Upper lobe of right lung (tissue), 1 donor: ENCODE results near the gene KCNAB2. TPM values are rescaled to one million over a fixed set of nuclear protein-coding genes. Genes with fewer than 3 reads are reported as not detected.

ENCODE experiments used
- ATAC-seq: fragments of 200-7000 bp; cut with Tn5 transposase; one replicate; pipeline ENCODE4 v1.9.1; 2020; ENCODE audit warnings: mild to moderate bottlenecking, moderate library complexity
- DNase-seq: peaks from one replicate; pipeline ENCODE4 v3.0.0-alpha.2; 2020
- H3K27ac ChIP-seq: fragments of 200-600 bp; one replicate; pipeline ENCODE4 v1.8.0; 2022
- H3K27me3 ChIP-seq: fragments of 200-600 bp; one replicate; pipeline ENCODE4 v1.8.0; 2022; ENCODE audit warnings: mild to moderate bottlenecking
- H3K36me3 ChIP-seq: fragments of 200-600 bp; one replicate; pipeline ENCODE4 v1.8.0; 2022
- H3K4me1 ChIP-seq: fragments of 200-600 bp; one replicate; pipeline ENCODE4 v1.8.0; 2022
- H3K4me3 ChIP-seq: fragments of 200-600 bp; one replicate; pipeline ENCODE4 v1.8.0; 2022; ENCODE audit warnings: mild to moderate bottlenecking
- H3K9me3 ChIP-seq: fragments of 200-600 bp; one replicate; pipeline ENCODE4 v1.8.0; 2022
- intact Hi-C: fragments of 100-400 bp; cut with DNase I; formaldehyde crosslinking; loops from one replicate; pipeline ENCODE4 v1.11.0; 2022
- total RNA-seq: library from RNA; stranded (reverse); fragmentation: NEBNext Ultra II Directional; extraction: Animal tissue kit (Norgen Biotek cat#: 25700); gene quantifications from one replicate; pipeline ENCODE4 v1.2.1, GENCODE V29; 2021
- TF ChIP-seq, protein P1 (sequence below): fragments of 200-600 bp; IDR thresholded peaks from one replicate; pipeline ENCODE4 v1.8.0; 2022; ENCODE audit warnings: antibody characterized with exemption
- donor health status: DM: no; HTN: yes; CAD: no; lungs with severe emphysema.

KCNAB2 gene
- total RNA-seq, 1 donor from 2014 or later = 60.4 TPM

DNA sequence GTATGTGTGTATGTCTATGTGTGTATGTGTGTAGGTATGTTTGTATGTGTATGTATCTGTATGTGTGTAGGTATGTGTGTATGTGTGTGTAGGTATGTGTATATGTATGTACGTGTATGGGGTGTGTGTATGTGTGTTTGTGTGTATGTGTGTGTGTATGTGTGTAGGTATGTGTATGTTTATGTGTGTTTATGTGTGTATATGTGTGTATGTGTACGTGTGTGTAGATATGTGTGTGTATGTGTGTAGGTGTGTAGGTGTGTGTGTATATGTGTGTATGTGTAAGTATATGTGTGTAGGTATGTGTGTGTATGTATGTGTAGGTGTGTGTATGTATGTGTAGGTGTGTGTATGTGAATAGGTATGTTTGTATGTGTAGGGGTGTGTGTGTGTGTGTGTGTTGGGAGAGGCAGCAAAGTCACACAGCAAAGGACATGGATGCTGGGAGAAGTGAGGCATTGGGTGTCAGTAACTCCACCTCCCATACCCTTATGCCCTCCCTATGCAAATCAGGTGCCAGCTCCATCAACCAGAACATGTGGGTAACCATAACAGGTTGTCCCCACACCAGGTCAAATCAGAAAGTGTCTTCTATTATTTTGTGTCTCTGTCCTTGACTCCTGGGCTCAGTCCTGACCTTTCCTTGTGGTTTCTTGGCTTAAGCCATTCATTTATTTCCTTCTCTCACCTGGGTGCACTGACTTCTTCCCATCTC lies 15.0 kb upstream of the KCNAB2 start:
- TF ChIP-seq, protein P1, sequence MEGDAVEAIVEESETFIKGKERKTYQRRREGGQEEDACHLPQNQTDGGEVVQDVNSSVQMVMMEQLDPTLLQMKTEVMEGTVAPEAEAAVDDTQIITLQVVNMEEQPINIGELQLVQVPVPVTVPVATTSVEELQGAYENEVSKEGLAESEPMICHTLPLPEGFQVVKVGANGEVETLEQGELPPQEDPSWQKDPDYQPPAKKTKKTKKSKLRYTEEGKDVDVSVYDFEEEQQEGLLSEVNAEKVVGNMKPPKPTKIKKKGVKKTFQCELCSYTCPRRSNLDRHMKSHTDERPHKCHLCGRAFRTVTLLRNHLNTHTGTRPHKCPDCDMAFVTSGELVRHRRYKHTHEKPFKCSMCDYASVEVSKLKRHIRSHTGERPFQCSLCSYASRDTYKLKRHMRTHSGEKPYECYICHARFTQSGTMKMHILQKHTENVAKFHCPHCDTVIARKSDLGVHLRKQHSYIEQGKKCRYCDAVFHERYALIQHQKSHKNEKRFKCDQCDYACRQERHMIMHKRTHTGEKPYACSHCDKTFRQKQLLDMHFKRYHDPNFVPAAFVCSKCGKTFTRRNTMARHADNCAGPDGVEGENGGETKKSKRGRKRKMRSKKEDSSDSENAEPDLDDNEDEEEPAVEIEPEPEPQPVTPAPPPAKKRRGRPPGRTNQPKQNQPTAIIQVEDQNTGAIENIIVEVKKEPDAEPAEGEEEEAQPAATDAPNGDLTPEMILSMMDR = no peak
- no peaks in the 10 kb centered on the region for H3K27me3 ChIP-seq
- ATAC-seq (no peak), DNase-seq (no peak)
- H3K27ac ChIP-seq = no peak overlapping the region
- no peaks in the 10 kb centered on the region for H3K9me3 ChIP-seq
- peaks cover 4% of the 10 kb centered on the region for H3K4me1 ChIP-seq
- intact Hi-C loops = no loop called here
- no peaks in the 10 kb centered on the region for H3K36me3 ChIP-seq
- H3K4me3 ChIP-seq = no peak overlapping the region

DNA sequence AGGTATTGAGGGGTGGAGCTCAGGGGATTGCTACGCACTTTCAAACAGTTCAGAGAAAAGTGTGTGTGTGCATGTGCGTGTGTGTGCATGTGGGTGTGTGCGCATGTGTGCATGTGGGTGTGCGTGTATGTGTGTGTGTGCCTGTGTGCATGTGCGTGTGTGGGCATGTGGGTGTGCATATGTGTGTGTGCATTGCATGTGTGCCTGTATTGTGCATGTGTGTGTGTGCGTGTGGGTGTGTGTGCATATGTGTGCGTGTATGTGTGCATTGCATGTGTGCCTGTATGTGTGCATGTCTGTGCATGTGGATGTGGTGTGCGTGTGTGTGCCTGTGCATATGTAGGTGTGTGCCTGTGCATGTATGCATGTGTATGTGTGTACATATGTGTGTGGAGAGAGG lies 12.6 kb upstream of the KCNAB2 start:
- H3K36me3 ChIP-seq = no peaks in the 10 kb centered on the region
- ATAC-seq (no peak), DNase-seq (no peak)
- TF ChIP-seq, protein P1 = no peak
- H3K27me3 ChIP-seq = no peaks in the 10 kb centered on the region
- no peak overlapping the region for H3K27ac ChIP-seq
- no peaks in the 10 kb centered on the region for H3K9me3 ChIP-seq
- intact Hi-C loops = no loop called here
- H3K4me3 ChIP-seq = no peak overlapping the region
- peaks cover 3% of the 10 kb centered on the region for H3K4me1 ChIP-seq

DNA sequence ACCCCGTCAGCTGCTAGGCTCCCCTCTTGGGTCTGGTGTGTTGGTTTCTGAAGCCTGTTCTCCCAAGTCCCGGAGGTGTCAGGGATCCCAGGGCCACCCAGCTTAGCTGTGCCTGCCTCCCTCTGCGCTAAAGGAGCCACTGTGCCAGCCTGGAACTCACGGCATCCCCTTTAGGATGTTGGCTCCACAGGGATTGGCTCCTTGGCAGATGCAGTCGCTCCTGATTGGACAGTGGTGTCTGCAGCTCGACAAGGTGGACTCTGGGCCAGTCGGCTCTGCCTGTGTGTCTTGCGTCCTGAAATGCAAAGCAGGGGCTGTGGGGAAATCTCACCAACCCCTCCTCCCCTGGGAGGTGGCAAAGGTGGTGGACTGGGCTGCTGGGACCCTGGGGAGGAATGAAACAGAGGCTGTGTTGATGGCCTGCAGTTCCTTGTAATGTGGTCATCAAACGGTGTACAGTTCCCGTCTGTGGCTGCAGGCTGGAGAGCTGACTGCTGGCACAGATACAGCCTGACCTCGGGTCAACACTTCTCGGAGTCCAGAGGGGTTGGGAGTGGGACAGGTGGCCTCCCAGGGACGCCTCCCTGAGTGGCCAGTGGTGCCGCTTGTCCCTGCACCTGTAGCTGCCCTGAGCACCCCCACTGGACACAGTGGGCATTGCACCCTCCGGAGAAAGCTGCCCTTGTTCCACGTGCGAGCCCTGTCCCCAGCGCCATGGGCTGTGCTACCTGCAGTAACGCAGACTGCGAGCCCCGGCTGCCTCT lies 11.5 kb upstream of the KCNAB2 start:
- DNase-seq = no peak
- Histone ChIP-seq H3K36me3 (no peaks in the 10 kb centered on the region), H3K27ac (no peak overlapping the region), H3K27me3 (no peaks in the 10 kb centered on the region), H3K4me3 (no peak overlapping the region), H3K4me1 (peaks cover 3% of the 10 kb centered on the region), H3K9me3 (no peaks in the 10 kb centered on the region)
- intact Hi-C loops = no loop called here
- ATAC-seq = peak; percentile 75
- TF ChIP-seq, protein P1 = peak; percentile 62

DNA sequence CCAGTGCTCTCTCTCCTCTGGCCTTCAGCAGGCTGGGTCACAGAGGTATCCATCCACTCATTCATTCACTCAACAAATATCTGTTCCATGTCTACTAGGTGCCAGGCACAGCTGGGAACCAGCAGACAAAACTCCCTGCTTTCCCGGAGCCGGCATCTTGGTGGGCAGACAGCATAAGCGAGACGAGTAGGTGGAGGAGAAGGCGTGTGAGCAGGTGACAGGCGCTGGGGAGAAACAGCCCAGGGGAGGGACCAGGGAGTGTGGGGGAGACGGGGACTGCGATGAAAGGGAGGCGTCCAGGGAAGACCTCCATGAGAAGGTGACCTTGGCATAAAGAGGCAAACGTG lies 11.0 kb upstream of the KCNAB2 start:
- Histone ChIP-seq H3K9me3 (no peaks in the 10 kb centered on the region), H3K27me3 (no peaks in the 10 kb centered on the region), H3K4me1 (peaks cover 3% of the 10 kb centered on the region), H3K27ac (no peak overlapping the region), H3K36me3 (no peaks in the 10 kb centered on the region), H3K4me3 (no peak overlapping the region)
- intact Hi-C loops = no loop called here
- TF ChIP-seq, protein P1 = no peak
- no peak for DNase-seq
- no peak for ATAC-seq

DNA sequence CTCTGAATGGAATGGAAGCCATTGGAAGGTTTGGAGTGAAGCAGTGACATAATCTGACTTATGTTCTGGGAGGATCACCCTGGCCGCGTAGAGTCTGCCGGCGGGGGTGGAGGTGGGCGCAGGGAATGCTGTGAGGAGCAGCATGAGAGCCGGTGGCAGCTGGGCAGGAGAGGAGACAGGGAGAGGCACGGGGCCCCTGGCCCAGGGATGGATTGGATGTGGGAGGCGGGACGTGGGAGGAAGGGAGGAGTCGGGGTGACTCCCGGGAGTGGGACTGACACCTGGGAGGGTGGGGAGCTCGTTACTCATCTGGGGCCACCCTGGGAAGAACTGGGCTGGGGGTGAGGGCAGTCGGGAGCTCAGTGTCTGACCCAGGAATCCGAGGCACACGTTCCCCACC lies 10.4 kb upstream of the KCNAB2 start:
- intact Hi-C loops = no loop called here
- Histone ChIP-seq H3K27me3 (no peaks in the 10 kb centered on the region), H3K36me3 (no peaks in the 10 kb centered on the region), H3K27ac (no peak overlapping the region), H3K4me1 (no peaks in the 10 kb centered on the region), H3K4me3 (no peak overlapping the region), H3K9me3 (no peaks in the 10 kb centered on the region)
- TF ChIP-seq, protein P1 = no peak
- DNase-seq (no peak), ATAC-seq (no peak)
